Endothelial cell of umbilical vein (primary cell): Measurements from ENCODE around the gene DAB1. TPM values are rescaled to one million over a fixed set of nuclear protein-coding genes. Genes with fewer than 3 reads are reported as not detected.

Experiments used
- BruUV-seq: library from RNA; stranded (reverse); fragments of 400-500 nt; replicated peaks from 2 replicates; lab custom pipeline; 2021; lab: Mats Ljungman, UMichigan
- CTCF ChIA-PET: fragments of 300-600, 350-600 bp; sonication (Branson Sonifier 250); formaldehyde crosslinking; loops from one replicate; lab custom pipeline; 2021; ENCODE audit warnings: antibody characterized with exemption, inconsistent platforms; lab: Charles Lee
- POLR2A ChIA-PET: fragments of 300-600, 350-600 bp; sonication (Branson Sonifier 250); formaldehyde crosslinking; loops from one replicate; lab custom pipeline; 2021; ENCODE audit warnings: antibody characterized with exemption, inconsistent platforms; lab: Charles Lee
- DNase-seq: peaks from one replicate; pipeline ENCODE4 v3.0.0-alpha.2; 2011; ENCODE audit warnings: low read depth, low spot score
- FAIRE-seq: peaks from 2 replicates; lab custom pipeline; 2011; peaks lifted over from hg19 to GRCh38; lab: Jason Lieb, UNC
- H2AFZ ChIP-seq: 2 replicates; pipeline ENCODE4 v1.6.0; 2012; ENCODE audit warnings: low read depth, low read length, control low read depth, inconsistent platforms
- H3K27ac ChIP-seq: 2 replicates; pipeline ENCODE4 v1.5.1; 2011; ENCODE audit warnings: low read depth, mild to moderate bottlenecking, control low read depth, low read length, moderate library complexity; ENCODE audit not compliant: insufficient read depth
- H3K27me3 ChIP-seq, 2 experiments: 2 replicates each; pipeline versions ENCODE4 v1.6.0 to v1.6.1; 2011; ENCODE audit warnings: low read length in 2 of 2, mixed read lengths in 1 of 2; ENCODE audit not compliant: control insufficient read depth in 2 of 2, insufficient read depth in 2 of 2
- H3K36me3 ChIP-seq, 2 experiments: 2 replicates in 1 of 2; 3 replicates in 1 of 2; pipeline ENCODE4 v1.5.1; 2011; ENCODE audit warnings: low read length in 2 of 2, mild to moderate bottlenecking in 1 of 2, moderate library complexity in 1 of 2; ENCODE audit not compliant: control insufficient read depth in 2 of 2, insufficient read depth in 2 of 2; ENCODE audit errors: extremely low read depth in 1 of 2
- H3K4me1 ChIP-seq: 3 replicates; pipeline ENCODE4 v1.5.1; 2011; ENCODE audit warnings: mild to moderate bottlenecking, low read length; ENCODE audit not compliant: control insufficient read depth, insufficient read depth; ENCODE audit errors: extremely low read depth
- H3K4me2 ChIP-seq: 2 replicates; pipeline ENCODE4 v1.6.1; 2011; ENCODE audit warnings: low read length, control low read depth, mixed read lengths; ENCODE audit not compliant: insufficient read depth
- H3K4me3 ChIP-seq, 3 experiments: fragments of 200-600 bp in 1 of 3; sonication (generic), shearing (Covaris generic) in 1 of 3; replicated peaks in 1 of 3; 2 replicates each; pipeline ENCODE4 v1.5.1; 2011 to 2016; ENCODE audit warnings: control low read depth in 3 of 3, low read length in 3 of 3, mild to moderate bottlenecking in 2 of 3, inconsistent platforms in 1 of 3, low read depth in 1 of 3, moderate library complexity in 1 of 3; ENCODE audit not compliant: insufficient read depth in 1 of 3
- H3K79me2 ChIP-seq: 2 replicates; pipeline ENCODE4 v1.6.0; 2012; ENCODE audit warnings: low read length, inconsistent platforms; ENCODE audit not compliant: control insufficient read depth, insufficient read depth
- H3K9ac ChIP-seq: replicated peaks from 2 replicates; pipeline ENCODE3; 2011; ENCODE audit warnings: low read length, control low read depth; ENCODE audit not compliant: insufficient read depth; ENCODE audit errors: extremely low read depth
- H3K9me1 ChIP-seq: replicated peaks from 3 replicates; pipeline ENCODE4 v1.6.0; 2011; ENCODE audit warnings: mild to moderate bottlenecking, low read length; ENCODE audit not compliant: control insufficient read depth, insufficient read depth; ENCODE audit errors: extremely low read depth
- H3K9me3 ChIP-seq: replicated peaks from 2 replicates; pipeline ENCODE4 v1.5.1; 2012; ENCODE audit warnings: low read length, inconsistent platforms; ENCODE audit not compliant: control insufficient read depth, insufficient read depth
- H4K20me1 ChIP-seq: replicated peaks from 2 replicates; pipeline ENCODE3; 2011; ENCODE audit warnings: mild to moderate bottlenecking, low read length; ENCODE audit not compliant: control insufficient read depth, insufficient read depth; ENCODE audit errors: extremely low read depth
- EZH2 ChIP-seq: IDR thresholded peaks from 2 replicates; pipeline ENCODE4 v1.6.1; 2012; ENCODE audit warnings: borderline replicate concordance, low read depth, mild to moderate bottlenecking, moderate library complexity, low read length, inconsistent platforms; ENCODE audit not compliant: severe bottlenecking
- FOS ChIP-seq: IDR thresholded peaks from 2 replicates; pipeline ENCODE4 v1.6.1; 2011; ENCODE audit warnings: mild to moderate bottlenecking, low read length, moderate library complexity, borderline replicate concordance; ENCODE audit not compliant: insufficient read depth
- GATA2 ChIP-seq: IDR thresholded peaks from 2 replicates; pipeline ENCODE4 v1.7.0; 2011; ENCODE audit warnings: low read depth, mild to moderate bottlenecking, moderate library complexity, mixed read lengths, low read length; ENCODE audit not compliant: insufficient read length, insufficient read depth
- JUN ChIP-seq: IDR thresholded peaks from 2 replicates; pipeline ENCODE4 v1.6.1; 2011; ENCODE audit warnings: borderline replicate concordance, low read depth; ENCODE audit not compliant: insufficient read length, insufficient read depth
- MYC ChIP-seq: IDR thresholded peaks from one replicate; pipeline ENCODE4 v1.6.1; 2011; ENCODE audit warnings: mild to moderate bottlenecking, low read depth, low read length
- POLR2A ChIP-seq: IDR thresholded peaks from 2 replicates; pipeline ENCODE4 v1.6.1; 2012; ENCODE audit warnings: low read depth, mild to moderate bottlenecking, control low read depth, low read length
- POLR2AphosphoS5 ChIP-seq: IDR thresholded peaks from 2 replicates; pipeline ENCODE4 v1.6.1; 2012; ENCODE audit warnings: low read depth, mild to moderate bottlenecking, control low read depth, low read length, moderate library complexity; ENCODE audit not compliant: insufficient read depth
- dilution Hi-C: fragments of 300-500 bp; cut with MboI; formaldehyde crosslinking; loops from one replicate; pipeline ENCODE4 v1.15.0; 2019; ENCODE audit warnings: low sequenced_read_pairs; ENCODE audit not compliant: extremely low pct_ligation_motif_present
- intact Hi-C: fragments of 100-400 bp; cut with micrococcal nuclease; formaldehyde crosslinking; loops from one replicate; pipeline ENCODE4 v1.10.0; 2022
- polyA plus RNA-seq, 4 experiments: library from polyadenylated mRNA; depleted of rRNA in 3 of 4; stranded (reverse) in 3 of 4; unstranded in 1 of 4; fragments of >200 nt; gene quantifications; 2 replicates each; pipeline versions ENCODE4 v1.2.1 to v1.2.3, GENCODE V29; 2011 to 2012; ENCODE audit warnings: missing spikeins in 1 of 4
- total RNA-seq: library from RNA; stranded (reverse); gene quantifications from 2 replicates; pipeline ENCODE4 v1.2.3, GENCODE V29; 2021
- TF ChIP-seq, protein P1 (sequence below), 2 donors: IDR thresholded peaks; 1 replicate in 1 of 2; 2 replicates in 1 of 2; pipeline ENCODE4 v1.5.1; 2011; ENCODE audit warnings: low read length in 2 of 2, mild to moderate bottlenecking in 2 of 2, moderate library complexity in 2 of 2, control low read depth in 1 of 2, inconsistent platforms in 1 of 2, low read depth in 1 of 2; ENCODE audit not compliant: insufficient read depth in 1 of 2; ENCODE audit errors: extremely low read depth in 1 of 2
- TF ChIP-seq, protein P2 (sequence below): IDR thresholded peaks from 2 replicates; pipeline ENCODE4 v1.6.1; 2011; ENCODE audit not compliant: insufficient read depth, insufficient read length

DAB1 gene
- total and polyA plus RNA-seq, 2 donors (not counting 3 experiments of a cell fraction or from before 2014, with no cell fraction given), result not detected

DNA sequence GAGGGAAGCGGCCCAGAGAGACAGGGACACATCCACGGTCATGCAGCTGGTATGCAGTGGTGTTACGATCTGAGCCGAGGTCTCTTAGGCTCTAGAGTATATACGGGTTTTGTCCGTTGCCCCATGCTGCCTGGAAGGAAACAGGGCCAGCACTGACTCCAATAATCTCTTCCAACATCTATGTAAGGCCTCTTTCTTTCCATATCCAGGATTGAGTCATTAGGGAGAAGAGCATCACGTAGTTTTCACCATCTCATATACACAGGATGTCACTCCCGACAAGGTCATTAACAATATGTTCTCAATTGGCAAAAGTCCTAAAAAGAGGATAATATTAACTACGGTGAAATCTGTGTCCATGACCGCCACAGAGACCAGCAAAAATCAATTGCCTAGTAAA, 462.4 kb downstream of the DAB1 start:
- Histone ChIP-seq H3K4me1 (no peaks in the 10 kb centered on the region), H3K4me2 (no peak overlapping the region), H3K27me3 (no peaks in the 10 kb centered on the region), H3K79me2 (no peaks in the 10 kb centered on the region), H3K9me3 (no peaks in the 10 kb centered on the region), H3K9me1 (no peaks in the 10 kb centered on the region), H4K20me1 (no peaks in the 10 kb centered on the region), H3K4me3 (no peak overlapping the region), H3K36me3 (no peaks in the 10 kb centered on the region), H3K27ac (no peak overlapping the region), H3K9ac (no peak overlapping the region), H2AFZ (no peak overlapping the region)
- no TSS peak for BruUV-seq
- POLR2A ChIA-PET, result no interaction called here
- TF ChIP-seq POLR2A (no peak), JUN (no peak), FOS (no peak), EZH2 (no peak), POLR2AphosphoS5 (no peak), GATA2 (no peak), MYC (no peak)
- TF ChIP-seq, protein P1, sequence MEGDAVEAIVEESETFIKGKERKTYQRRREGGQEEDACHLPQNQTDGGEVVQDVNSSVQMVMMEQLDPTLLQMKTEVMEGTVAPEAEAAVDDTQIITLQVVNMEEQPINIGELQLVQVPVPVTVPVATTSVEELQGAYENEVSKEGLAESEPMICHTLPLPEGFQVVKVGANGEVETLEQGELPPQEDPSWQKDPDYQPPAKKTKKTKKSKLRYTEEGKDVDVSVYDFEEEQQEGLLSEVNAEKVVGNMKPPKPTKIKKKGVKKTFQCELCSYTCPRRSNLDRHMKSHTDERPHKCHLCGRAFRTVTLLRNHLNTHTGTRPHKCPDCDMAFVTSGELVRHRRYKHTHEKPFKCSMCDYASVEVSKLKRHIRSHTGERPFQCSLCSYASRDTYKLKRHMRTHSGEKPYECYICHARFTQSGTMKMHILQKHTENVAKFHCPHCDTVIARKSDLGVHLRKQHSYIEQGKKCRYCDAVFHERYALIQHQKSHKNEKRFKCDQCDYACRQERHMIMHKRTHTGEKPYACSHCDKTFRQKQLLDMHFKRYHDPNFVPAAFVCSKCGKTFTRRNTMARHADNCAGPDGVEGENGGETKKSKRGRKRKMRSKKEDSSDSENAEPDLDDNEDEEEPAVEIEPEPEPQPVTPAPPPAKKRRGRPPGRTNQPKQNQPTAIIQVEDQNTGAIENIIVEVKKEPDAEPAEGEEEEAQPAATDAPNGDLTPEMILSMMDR (IDR thresholded peaks at IDR 0.05; ENCODE audit: extremely low read depth in 1 of 2, insufficient read depth in 1 of 2, low read depth in 1 of 2, low read length in 2 of 2), result no peak
- TF ChIP-seq, protein P2, sequence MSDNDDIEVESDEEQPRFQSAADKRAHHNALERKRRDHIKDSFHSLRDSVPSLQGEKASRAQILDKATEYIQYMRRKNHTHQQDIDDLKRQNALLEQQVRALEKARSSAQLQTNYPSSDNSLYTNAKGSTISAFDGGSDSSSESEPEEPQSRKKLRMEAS, result no peak
- DNase-seq (no peak), FAIRE-seq (no peak)
- intact Hi-C loops (no loop called here), dilution Hi-C loops (no loop called here)
- CTCF ChIA-PET, result interaction anchor here (0.6 kb wide), 1 partner anchor 110 kb away, joined by 4 read pairs; no protein-coding TSS in a partner anchor
